GM12878 (cell line): Measurements from ENCODE around the gene MROH7. TPM values are rescaled to one million over a fixed set of nuclear protein-coding genes. Genes with fewer than 3 reads are reported as not detected.

ENCODE experiments used
- ATAC-seq: fragments of 200-7000 bp; cut with Tn5 transposase; 3 replicates; pipeline ENCODE4 v1.9.1; 2020; ENCODE audit warnings: mild to moderate bottlenecking, moderate library complexity
- BruUV-seq: library from RNA; stranded (reverse); fragments of 400-500 nt; replicated peaks from 2 replicates; lab custom pipeline; 2021; lab: Mats Ljungman, UMichigan
- CTCF ChIA-PET: fragments of 300-600 bp; sonication (Branson Sonifier 250); formaldehyde crosslinking; extraction: SDS; loops from one replicate; lab custom pipeline; 2021; ENCODE audit warnings: inconsistent platforms; lab: Yijun Ruan, JAX
- POLR2A ChIA-PET: fragments of 350-600 bp; formaldehyde crosslinking; extraction: SDS; loops from one replicate; lab custom pipeline; 2021; ENCODE audit warnings: inconsistent platforms; lab: Charles Lee
- RAD21 ChIA-PET: fragments of 300-600 bp; sonication (Branson Sonifier 250); formaldehyde crosslinking; loops from one replicate; lab custom pipeline; 2023; ENCODE audit warnings: antibody characterized with exemption; ENCODE audit not compliant: unreplicated experiment; lab: Charles Lee
- SMC1A ChIA-PET: fragments of 300-600 bp; sonication (Branson Sonifier 250); formaldehyde crosslinking; loops from one replicate; lab custom pipeline; 2023; ENCODE audit not compliant: unreplicated experiment, uncharacterized antibody; lab: Charles Lee
- DNase-seq: peaks from one replicate; pipeline ENCODE4 v3.0.0-alpha.2; 2011; ENCODE audit warnings: low read depth, low spot score
- FAIRE-seq: peaks from 3 replicates; lab custom pipeline; 2011; peaks lifted over from hg19 to GRCh38; lab: Jason Lieb, UNC
- H2AFZ ChIP-seq: 2 replicates; pipeline ENCODE4 v1.6.0; 2011; ENCODE audit warnings: low read depth, low read length, control low read depth; ENCODE audit not compliant: control insufficient read depth
- H3K27ac ChIP-seq: 2 replicates; pipeline ENCODE4 v1.5.1; 2011; ENCODE audit warnings: control low read depth; ENCODE audit not compliant: control insufficient read depth, insufficient read depth
- H3K27me3 ChIP-seq, 2 experiments: replicated peaks in 1 of 2; 2 replicates each; pipeline versions ENCODE4 v1.6.0 to v1.6.1; 2011; ENCODE audit warnings: low read length in 1 of 2; ENCODE audit not compliant: control insufficient read depth in 2 of 2, insufficient read depth in 2 of 2
- H3K36me3 ChIP-seq, 2 experiments: 2 replicates each; pipeline ENCODE4 v1.5.1; 2011; ENCODE audit warnings: low read length in 1 of 2; ENCODE audit not compliant: control insufficient read depth in 2 of 2, insufficient read depth in 2 of 2
- H3K4me1 ChIP-seq: 2 replicates; pipeline ENCODE4 v1.6.1; 2011; ENCODE audit warnings: mild to moderate bottlenecking, low read length, moderate library complexity, mixed read lengths; ENCODE audit not compliant: control insufficient read depth, insufficient read depth
- H3K4me2 ChIP-seq: 2 replicates; pipeline ENCODE4 v1.6.0; 2011; ENCODE audit warnings: control low read depth; ENCODE audit not compliant: control insufficient read depth, insufficient read depth
- H3K4me3 ChIP-seq: fragments of 200-600 bp; sonication (generic); 2 replicates; pipeline ENCODE4 v1.5.1; 2016
- H3K79me2 ChIP-seq: 2 replicates; pipeline ENCODE4 v1.6.0; 2011; ENCODE audit warnings: low read length; ENCODE audit not compliant: control insufficient read depth, insufficient read depth
- H3K9ac ChIP-seq: 2 replicates; pipeline ENCODE4 v1.8.0; 2011; ENCODE audit warnings: low read length, control low read depth, mixed read lengths; ENCODE audit not compliant: control insufficient read depth, insufficient read depth
- H3K9me3 ChIP-seq: replicated peaks from 3 replicates; pipeline ENCODE4 v1.5.1; 2011; ENCODE audit warnings: mild to moderate bottlenecking, low read length; ENCODE audit not compliant: control insufficient read depth, insufficient read depth
- H4K20me1 ChIP-seq: 2 replicates; pipeline ENCODE4 v1.6.0; 2011; ENCODE audit not compliant: control insufficient read depth, insufficient read depth
- CBX5 ChIP-seq: sonication (generic); IDR thresholded peaks from 2 replicates; pipeline ENCODE4 v1.6.1; 2016; ENCODE audit warnings: low read depth, moderate library complexity, mild to moderate bottlenecking, inconsistent platforms
- CEBPB ChIP-seq, 2 experiments: fragments of 150-350 bp in 1 of 2; IDR thresholded peaks; 2 replicates each; pipeline ENCODE4 v1.6.1; 2012 to 2014; ENCODE audit warnings: low read depth in 2 of 2, low read length in 2 of 2, borderline replicate concordance in 1 of 2, inconsistent platforms in 1 of 2
- ESRRA ChIP-seq: IDR thresholded peaks from 2 replicates; pipeline ENCODE4 v1.6.1; 2012; ENCODE audit warnings: mild to moderate bottlenecking, low read length, improper control_type of control experiment
- KLF5 ChIP-seq: fragments of 450-650 bp; IDR thresholded peaks from 2 replicates; pipeline ENCODE4 v1.6.1; 2014; ENCODE audit warnings: mild to moderate bottlenecking; ENCODE audit not compliant: partially characterized antibody
- RFX5 ChIP-seq: IDR thresholded peaks from 2 replicates; pipeline ENCODE4 v1.6.1; 2011; ENCODE audit warnings: low read depth, low read length, improper control_type of control experiment
- SPI1 ChIP-seq: IDR thresholded peaks from 2 replicates; pipeline ENCODE4 v1.6.1; 2011; ENCODE audit warnings: low read depth, mild to moderate bottlenecking, low read length, moderate library complexity, borderline replicate concordance; ENCODE audit not compliant: insufficient read depth
- STAT3 ChIP-seq: IDR thresholded peaks from 2 replicates; pipeline ENCODE4 v1.6.1; 2011; ENCODE audit warnings: low read depth, low read length, improper control_type of control experiment
- ZNF207 ChIP-seq: fragments of 450-650 bp; IDR thresholded peaks from 2 replicates; pipeline ENCODE4 v1.6.1; 2014; ENCODE audit warnings: antibody characterized with exemption, mild to moderate bottlenecking, borderline replicate concordance
- WGBS: methylation state at CpG from one replicate; pipeline ENCODE4 v1.1.6; 2016; ENCODE audit warnings: low lambda C conversion rate; ENCODE audit not compliant: insufficient replicate concordance, insufficient coverage; ENCODE audit errors: missing lambda C conversion rate; 5-methylcytosine and 5-hydroxymethylcytosine counted together
- in situ Hi-C: fragments of 300-500 bp; cut with MboI; formaldehyde crosslinking; loops from 9 replicates; pipeline ENCODE4 v1.14.3; 2018; ENCODE audit warnings: mixed read lengths
- intact Hi-C: fragments of 100-400 bp; cut with micrococcal nuclease; formaldehyde crosslinking; loops from one replicate; pipeline ENCODE4 v1.14.2; 2022; ENCODE audit not compliant: unreplicated experiment
- polyA plus RNA-seq, 11 experiments: library from polyadenylated mRNA; depleted of rRNA in 4 of 11; unstranded in 6 of 11; stranded (reverse) in 5 of 11; fragments of >200 nt; fragmentation: Nextera tagmentation in 4 of 11; fragmentation: Illumina TruSeq in 1 of 11; extraction: Ambion mirVana in 4 of 11; extraction: Trizol in 1 of 11; gene quantifications; 1 replicate in 1 of 11; 2 replicates in 10 of 11; pipeline versions ENCODE4 v1.2.1 to v1.2.3, GENCODE V29; 2011 to 2016; ENCODE audit warnings: inconsistent platforms in 2 of 11, missing spikeins in 2 of 11, low read depth in 1 of 11
- total RNA-seq, 4 experiments: library from RNA; depleted of rRNA in 3 of 4; stranded (reverse); fragments of >200 nt in 3 of 4; fragmentation: Illumina TruSeq in 1 of 4; extraction: Trizol in 1 of 4; gene quantifications; 2 replicates each; pipeline versions ENCODE4 v1.2.1 to v1.2.3, GENCODE V29; 2013 to 2021

Gene MROH7
- total and polyA plus RNA-seq, 10 of the 15 experiments (the other 5 are each of a cell fraction or from before 2014, with no cell fraction given), result 0.11 TPM; not detected in 9

- DNase-seq, result no peak
- FAIRE-seq, result no peak
- H3K9ac ChIP-seq, result no peak overlapping the region
- H2AFZ ChIP-seq, result no peak overlapping the region
- no peaks in the 10 kb centered on the region for H3K79me2 ChIP-seq
- H3K4me2 ChIP-seq, result no peak overlapping the region
- ATAC-seq, result no peak
- intact Hi-C loops (no loop called here), in situ Hi-C loops (no loop called here)
- no peak overlapping the region for H3K27ac ChIP-seq
- CTCF ChIA-PET, result no interaction called here
- no peaks in the 10 kb centered on the region for H4K20me1 ChIP-seq
- no peaks in the 10 kb centered on the region for H3K36me3 ChIP-seq
- no peaks in the 10 kb centered on the region for H3K27me3 ChIP-seq
- RAD21 ChIA-PET, result no interaction called here
- H3K4me3 ChIP-seq, result no peak overlapping the region
- BruUV-seq, result no TSS peak
- SMC1A ChIA-PET, result no interaction called here
- WGBS, result 56% methylated on average over 13 of the region's 13 CpGs
- no peaks in the 10 kb centered on the region for H3K9me3 ChIP-seq
- TF ChIP-seq ESRRA (no peak), STAT3 (no peak), CEBPB (IDR thresholded peaks at IDR 0.05; ENCODE audit: borderline replicate concordance in 1 of 2, low read depth in 2 of 2, low read length in 2 of 2) (no peak), ZNF207 (no peak), KLF5 (no peak), SPI1 (no peak)
- TF ChIP-seq, all 136 proteins: peak for 0
- H3K4me1 ChIP-seq, result no peaks in the 10 kb centered on the region
- POLR2A ChIA-PET, result no interaction called here
Measured at GRCh38 chr1:54606990-54607325, 34.6 kb upstream of the MROH7 start.

GRCh38 chr1:54607821-54608565 is 33.6 kb upstream of the MROH7 start:
- H3K9ac ChIP-seq, result no peak overlapping the region
- DNase-seq (no peak), ATAC-seq (no peak)
- BruUV-seq, result no TSS peak
- H3K4me3 ChIP-seq, result no peak overlapping the region
- H2AFZ ChIP-seq, result no peak overlapping the region
- H3K9me3 ChIP-seq, result no peaks in the 10 kb centered on the region
- H4K20me1 ChIP-seq, result no peaks in the 10 kb centered on the region
- CTCF ChIA-PET, result no interaction called here
- no peak overlapping the region for H3K27ac ChIP-seq
- H3K36me3 ChIP-seq, result no peaks in the 10 kb centered on the region
- TF ChIP-seq CBX5 (no peak), RFX5 (no peak)
- TF ChIP-seq, all 136 proteins: peak for 0
- no peaks in the 10 kb centered on the region for H3K27me3 ChIP-seq
- no peak overlapping the region for H3K4me2 ChIP-seq
- whole genome bisulfite sequencing, result 58% methylated on average over 19 of the region's 19 CpGs
- H3K4me1 ChIP-seq, result no peaks in the 10 kb centered on the region
- no peaks in the 10 kb centered on the region for H3K79me2 ChIP-seq
- ChIA-PET SMC1A (no interaction called here), POLR2A (no interaction called here), RAD21 (no interaction called here)
- intact Hi-C loops, result no loop called here
- no peak for FAIRE-seq
- in situ Hi-C loops, result no loop called here
